ENCODE data around the gene MTX2.

GRCh38 chr2:176280156-176280555 lies 10.9 kb downstream of the MTX2 start:
- TF ChIP-seq POLR2AphosphoS5 (IDR thresholded peaks at IDR 0.05; ENCODE audit: low read depth, low read length), result no peak
- TF ChIP-seq POLR2A (IDR thresholded peaks at IDR 0.05; ENCODE audit: low read depth, low read length), result no peak
